HCT116 (cell line): ENCODE results near the gene ZBED3.
"Not testable (repeated sequence)": the region's sequence is repeated elsewhere in the genome, so short reads cannot be mapped to it uniquely, and the experiment has no call there.

Experiments used
- CTCF ChIP-seq, 3 experiments: fragments of 200-600 bp in 1 of 3; sonication (generic) in 1 of 3; IDR thresholded peaks in 2 of 3; conservative IDR thresholded peaks in 1 of 3; 2 replicates each; pipeline ENCODE4 v1.5.1; 2012 to 2017; ENCODE audit warnings: low read depth in 2 of 3, low read length in 2 of 3, antibody characterized with exemption in 1 of 3, borderline replicate concordance in 1 of 3, control low read depth in 1 of 3, mild to moderate bottlenecking in 1 of 3, mixed read lengths in 1 of 3, mixed run types in 1 of 3, moderate library complexity in 1 of 3; ENCODE audit not compliant: insufficient read depth in 1 of 3
- EZH2phosphoT487 ChIP-seq: fragments of 200-600 bp; IDR thresholded peaks from 2 replicates; pipeline ENCODE4 v1.6.1; 2018; ENCODE audit warnings: antibody characterized with exemption, borderline replicate concordance
- POLR2A ChIP-seq: IDR thresholded peaks from 2 replicates; pipeline ENCODE4 v1.7.0; 2011; ENCODE audit warnings: borderline replicate concordance; ENCODE audit not compliant: insufficient read depth, insufficient read length; ENCODE audit errors: extremely low read depth
- RAD21 ChIP-seq: IDR thresholded peaks from 2 replicates; pipeline ENCODE4 v1.6.1; 2012; ENCODE audit warnings: low read depth, mild to moderate bottlenecking

GRCh38 chr5:77107035-77107434 lies 19.9 kb upstream of the ZBED3 start:
- TF ChIP-seq POLR2A; RAD21; CTCF (IDR thresholded peaks at IDR 0.05 in 2 of 3, conservative IDR thresholded peaks at IDR 0.05 in 1 of 3; ENCODE audit: borderline replicate concordance in 1 of 3, insufficient read depth in 1 of 3, low read depth in 2 of 3, low read length in 2 of 3); EZH2phosphoT487: not testable (repeated sequence)
